ENCODE measurements around the gene MED9.

DNA sequence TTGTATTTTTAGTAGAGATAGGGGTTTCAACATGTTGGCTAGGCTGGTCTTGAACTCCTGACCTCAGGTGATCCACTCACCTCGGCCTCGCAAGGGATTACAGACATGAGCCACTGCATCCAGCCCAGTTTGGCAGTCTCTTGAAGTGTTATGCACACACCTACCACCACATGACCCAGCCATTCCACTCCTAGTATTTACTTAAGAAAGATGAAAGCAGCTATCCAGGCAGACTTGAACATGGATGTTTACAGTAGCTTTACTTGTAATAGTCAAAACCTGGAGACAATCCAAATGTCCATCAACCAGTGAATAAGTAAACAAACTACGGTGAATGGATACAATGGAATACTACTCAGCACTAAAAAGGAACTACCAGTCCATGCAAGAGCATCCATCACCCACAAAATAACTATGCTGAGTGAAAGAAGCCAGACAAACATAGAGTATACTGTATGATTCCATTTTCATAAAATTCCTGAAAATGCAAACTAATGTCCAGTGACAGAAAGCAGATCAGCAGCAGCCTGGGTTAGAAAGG is 57.2 kb downstream of the MED9 start:
- TF ChIP-seq, protein P1, sequence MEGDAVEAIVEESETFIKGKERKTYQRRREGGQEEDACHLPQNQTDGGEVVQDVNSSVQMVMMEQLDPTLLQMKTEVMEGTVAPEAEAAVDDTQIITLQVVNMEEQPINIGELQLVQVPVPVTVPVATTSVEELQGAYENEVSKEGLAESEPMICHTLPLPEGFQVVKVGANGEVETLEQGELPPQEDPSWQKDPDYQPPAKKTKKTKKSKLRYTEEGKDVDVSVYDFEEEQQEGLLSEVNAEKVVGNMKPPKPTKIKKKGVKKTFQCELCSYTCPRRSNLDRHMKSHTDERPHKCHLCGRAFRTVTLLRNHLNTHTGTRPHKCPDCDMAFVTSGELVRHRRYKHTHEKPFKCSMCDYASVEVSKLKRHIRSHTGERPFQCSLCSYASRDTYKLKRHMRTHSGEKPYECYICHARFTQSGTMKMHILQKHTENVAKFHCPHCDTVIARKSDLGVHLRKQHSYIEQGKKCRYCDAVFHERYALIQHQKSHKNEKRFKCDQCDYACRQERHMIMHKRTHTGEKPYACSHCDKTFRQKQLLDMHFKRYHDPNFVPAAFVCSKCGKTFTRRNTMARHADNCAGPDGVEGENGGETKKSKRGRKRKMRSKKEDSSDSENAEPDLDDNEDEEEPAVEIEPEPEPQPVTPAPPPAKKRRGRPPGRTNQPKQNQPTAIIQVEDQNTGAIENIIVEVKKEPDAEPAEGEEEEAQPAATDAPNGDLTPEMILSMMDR (IDR thresholded peaks at IDR 0.05) = no peak
- no peak for TF ChIP-seq POLR2A (IDR thresholded peaks at IDR 0.05)

Data from upper lobe of left lung (tissue), 4 donors.